Left kidney (tissue), 1 donor: ENCODE results near the gene SLC12A3. TPM values are rescaled to one million over a fixed set of nuclear protein-coding genes. Genes with fewer than 3 reads are reported as not detected.

ENCODE experiments used
- polyA plus RNA-seq: library from polyadenylated mRNA; unstranded; fragments of 120-200 nt; gene quantifications from one replicate; pipeline ENCODE4 v1.2.1, GENCODE V29; 2013; ENCODE audit not compliant: insufficient read length

Gene SLC12A3
- polyA plus RNA-seq, 1 donor, result 26.3 TPM

Other genes starting within 250 kb of the SLC12A3 start
- 26.6 TPM for gene MT1E, start 239.4 kb upstream of the SLC12A3 start, polyA plus RNA-seq
- 0.30 TPM for gene MT1M, start 232.5 kb upstream of the SLC12A3 start, polyA plus RNA-seq
- not detected for gene MT1A, start 226.5 kb upstream of the SLC12A3 start, polyA plus RNA-seq
- gene MT1B, start 213.3 kb upstream of the SLC12A3 start, polyA plus RNA-seq, result 0.47 TPM
- 57.5 TPM for gene MT1F, start 207.2 kb upstream of the SLC12A3 start, polyA plus RNA-seq
- 56.6 TPM for gene MT1G, start 197.1 kb upstream of the SLC12A3 start, polyA plus RNA-seq
- 15.7 TPM for gene MT1H, start 195.4 kb upstream of the SLC12A3 start, polyA plus RNA-seq
- 36.2 TPM for gene MT1X, start 182.7 kb upstream of the SLC12A3 start, polyA plus RNA-seq
- 101 TPM for gene NUP93, start 135.1 kb upstream of the SLC12A3 start, polyA plus RNA-seq
- gene HERPUD1, start 66.9 kb downstream of the SLC12A3 start, polyA plus RNA-seq, result 117 TPM
- gene CETP, start 96.7 kb downstream of the SLC12A3 start, polyA plus RNA-seq, result 10.2 TPM
- 5.3 TPM for gene NLRC5, start 124.3 kb downstream of the SLC12A3 start, polyA plus RNA-seq
- gene CPNE2, start 227.4 kb downstream of the SLC12A3 start, polyA plus RNA-seq, result 27.4 TPM